ENCODE measurements around the gene ATP6V0A4. TPM values are rescaled to one million over a fixed set of nuclear protein-coding genes. Genes with fewer than 3 reads are reported as not detected.
"Not testable (repeated sequence)": the region's sequence is repeated elsewhere in the genome, so short reads cannot be mapped to it uniquely, and the experiment has no call there.

ATP6V0A4 gene
- total and polyA plus RNA-seq, 2 donors (not counting 1 experiment from before 2014, with no cell fraction given) = not detected

DNA sequence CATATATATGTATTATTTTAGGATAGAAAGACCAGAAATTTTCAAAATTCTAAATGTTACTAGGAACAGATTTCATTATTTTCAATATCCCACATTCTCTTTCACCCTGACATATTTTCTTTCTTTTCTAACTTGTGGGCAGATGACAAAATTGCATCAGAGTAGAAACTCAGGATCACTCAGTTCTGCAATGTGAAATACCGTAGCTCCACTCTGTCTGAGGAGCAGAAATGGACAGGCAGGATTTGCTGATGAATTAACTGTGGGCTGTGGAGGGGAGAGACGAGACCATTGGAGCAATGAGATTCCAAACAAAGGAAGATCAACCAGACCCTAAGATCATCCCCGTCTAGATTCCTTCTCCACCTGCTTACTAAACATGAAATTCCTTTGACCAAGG, 59.9 kb downstream of the ATP6V0A4 start:
- no peak overlapping the region for H3K4me2 ChIP-seq (replicated peaks; ENCODE audit: low read depth, low read length, poor library complexity, severe bottlenecking)
- H2AFZ ChIP-seq (ENCODE audit: insufficient read depth, low read depth, low read length, poor library complexity, severe bottlenecking) = no peak overlapping the region
- intact Hi-C loops (cut with micrococcal nuclease) = no loop called here
- H3K79me2 ChIP-seq (ENCODE audit: control insufficient read depth, insufficient read depth, low read length) = no peaks in the 10 kb centered on the region
- Mint-ChIP-seq H3K9me3 (ENCODE audit: insufficient read depth) (no peaks in the 10 kb centered on the region), H3K27ac (no peak overlapping the region), H3K27me3 (peaks cover 2% of the 10 kb centered on the region), H3K4me3 (no peak overlapping the region), H3K4me1 (no peaks in the 10 kb centered on the region)
- ATAC-seq (ENCODE audit: low read depth) = no peak
- H3K9me3 ChIP-seq (ENCODE audit: control extremely low read depth in 1 of 3, control insufficient read depth in 2 of 3, insufficient read depth in 1 of 3, low read length in 2 of 3) = peaks cover 0 to 3% (median 3%) of the 10 kb centered on the region in 3 donors
- no peaks in the 10 kb centered on the region for H4K20me1 ChIP-seq (ENCODE audit: control insufficient read depth, insufficient read depth, low read length, poor library complexity, severe bottlenecking)
- TF ChIP-seq, protein P1, sequence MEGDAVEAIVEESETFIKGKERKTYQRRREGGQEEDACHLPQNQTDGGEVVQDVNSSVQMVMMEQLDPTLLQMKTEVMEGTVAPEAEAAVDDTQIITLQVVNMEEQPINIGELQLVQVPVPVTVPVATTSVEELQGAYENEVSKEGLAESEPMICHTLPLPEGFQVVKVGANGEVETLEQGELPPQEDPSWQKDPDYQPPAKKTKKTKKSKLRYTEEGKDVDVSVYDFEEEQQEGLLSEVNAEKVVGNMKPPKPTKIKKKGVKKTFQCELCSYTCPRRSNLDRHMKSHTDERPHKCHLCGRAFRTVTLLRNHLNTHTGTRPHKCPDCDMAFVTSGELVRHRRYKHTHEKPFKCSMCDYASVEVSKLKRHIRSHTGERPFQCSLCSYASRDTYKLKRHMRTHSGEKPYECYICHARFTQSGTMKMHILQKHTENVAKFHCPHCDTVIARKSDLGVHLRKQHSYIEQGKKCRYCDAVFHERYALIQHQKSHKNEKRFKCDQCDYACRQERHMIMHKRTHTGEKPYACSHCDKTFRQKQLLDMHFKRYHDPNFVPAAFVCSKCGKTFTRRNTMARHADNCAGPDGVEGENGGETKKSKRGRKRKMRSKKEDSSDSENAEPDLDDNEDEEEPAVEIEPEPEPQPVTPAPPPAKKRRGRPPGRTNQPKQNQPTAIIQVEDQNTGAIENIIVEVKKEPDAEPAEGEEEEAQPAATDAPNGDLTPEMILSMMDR (IDR thresholded peaks at IDR 0.05) = no peak
- TF ChIP-seq EZH2 (IDR thresholded peaks at IDR 0.05; ENCODE audit: borderline replicate concordance, insufficient read depth, low read depth, low read length, poor library complexity, severe bottlenecking) = no peak
- no peak overlapping the region for H3K4me3 ChIP-seq (ENCODE audit: control extremely low read depth in 1 of 5, extremely low read depth in 1 of 5, insufficient read depth in 1 of 5, low read depth in 2 of 5, low read length in 4 of 5)
- POLR2A ChIA-PET = no interaction called here
- H3K4me1 ChIP-seq (ENCODE audit: control insufficient read depth in 2 of 2, insufficient read depth in 2 of 2, low read length in 2 of 2) = no peaks in the 10 kb centered on the region
- H3K27me3 ChIP-seq (replicated peaks in 1 of 4; ENCODE audit: control extremely low read depth in 1 of 4, control insufficient read depth in 3 of 4, insufficient read depth in 4 of 4, low read length in 3 of 4) = no peaks in the 10 kb centered on the region
- no peak overlapping the region for H3K9ac ChIP-seq (ENCODE audit: low read length)
- no peaks in the 10 kb centered on the region for H3K36me3 ChIP-seq (replicated peaks in 1 of 2; ENCODE audit: control extremely low read depth in 1 of 2, control insufficient read depth in 1 of 2, extremely low read depth in 1 of 2, insufficient read depth in 2 of 2, low read length in 1 of 2)
- WGBS (ENCODE audit: insufficient coverage) = no CpG with 5 or more reads among the region's 3 CpGs
- no peak for DNase-seq
- CTCF ChIA-PET = interaction anchor here (0.5 to 3.1 kb wide), 12 partner anchors 288 to 1132 kb away, joined by 3 to 49 read pairs (median 4); no protein-coding TSS in a partner anchor
- no peak overlapping the region for H3K27ac ChIP-seq (ENCODE audit: low read length in 2 of 2)

DNA sequence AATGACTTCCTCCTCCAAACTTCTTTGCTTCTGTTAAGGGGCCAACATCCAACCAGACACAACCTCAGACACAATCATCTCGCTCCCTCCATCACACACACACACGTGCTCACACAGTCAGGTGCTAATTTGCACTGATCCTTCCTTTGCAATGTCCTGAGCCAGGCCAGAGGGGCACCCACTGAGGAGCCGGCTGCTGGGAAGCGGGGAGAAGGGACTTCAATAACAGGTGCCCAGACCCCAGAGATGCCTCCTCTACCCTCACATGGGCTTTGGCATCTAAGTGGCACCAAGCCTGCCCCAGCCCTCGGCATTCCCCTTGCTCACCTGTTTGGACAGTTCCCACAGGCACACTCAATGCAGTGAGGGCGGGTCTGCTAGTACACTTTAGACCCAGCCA, 62.6 kb downstream of the ATP6V0A4 start:
- DNase-seq = no peak
- Histone ChIP-seq H3K27me3 (replicated peaks in 1 of 4; ENCODE audit: control extremely low read depth in 1 of 4, control insufficient read depth in 3 of 4, insufficient read depth in 4 of 4, low read length in 3 of 4) (no peaks in the 10 kb centered on the region), H3K4me3 (ENCODE audit: control extremely low read depth in 1 of 5, extremely low read depth in 1 of 5, insufficient read depth in 1 of 5, low read depth in 2 of 5, low read length in 4 of 5) (no peak overlapping the region), H3K27ac (ENCODE audit: low read length in 2 of 2) (no peak overlapping the region), H4K20me1 (ENCODE audit: control insufficient read depth, insufficient read depth, low read length, poor library complexity, severe bottlenecking) (no peaks in the 10 kb centered on the region), H3K36me3 (replicated peaks in 1 of 2; ENCODE audit: control extremely low read depth in 1 of 2, control insufficient read depth in 1 of 2, extremely low read depth in 1 of 2, insufficient read depth in 2 of 2, low read length in 1 of 2) (no peaks in the 10 kb centered on the region), H3K79me2 (ENCODE audit: control insufficient read depth, insufficient read depth, low read length) (no peaks in the 10 kb centered on the region), H3K9ac (ENCODE audit: low read length) (no peak overlapping the region), H3K4me1 (ENCODE audit: control insufficient read depth in 2 of 2, insufficient read depth in 2 of 2, low read length in 2 of 2) (no peaks in the 10 kb centered on the region), H3K9me3 (ENCODE audit: control extremely low read depth in 1 of 3, control insufficient read depth in 2 of 3, insufficient read depth in 1 of 3, low read length in 2 of 3) (peaks cover 0 to 3% (median 3%) of the 10 kb centered on the region in 3 donors), H3K4me2 (replicated peaks; ENCODE audit: low read depth, low read length, poor library complexity, severe bottlenecking) (no peak overlapping the region), H2AFZ (ENCODE audit: insufficient read depth, low read depth, low read length, poor library complexity, severe bottlenecking) (no peak overlapping the region)
- no peak overlapping the region for H3K4me3 Mint-ChIP-seq
- no peak for ATAC-seq (ENCODE audit: low read depth)
- TF ChIP-seq, protein P1 (IDR thresholded peaks at IDR 0.05) = no peak
- no peak for TF ChIP-seq EZH2 (IDR thresholded peaks at IDR 0.05; ENCODE audit: borderline replicate concordance, insufficient read depth, low read depth, low read length, poor library complexity, severe bottlenecking)
- H3K27ac Mint-ChIP-seq = no peak overlapping the region
- POLR2A ChIA-PET = no interaction called here
- H3K27me3 Mint-ChIP-seq = peaks cover 6% of the 10 kb centered on the region
- no peaks in the 10 kb centered on the region for H3K4me1 Mint-ChIP-seq
- no peaks in the 10 kb centered on the region for H3K9me3 Mint-ChIP-seq (ENCODE audit: insufficient read depth)
- WGBS (ENCODE audit: insufficient coverage) = 65% methylated on average over 4 of the region's 6 CpGs
- CTCF ChIA-PET = no interaction called here
- intact Hi-C loops (cut with micrococcal nuclease) = no loop called here

DNA sequence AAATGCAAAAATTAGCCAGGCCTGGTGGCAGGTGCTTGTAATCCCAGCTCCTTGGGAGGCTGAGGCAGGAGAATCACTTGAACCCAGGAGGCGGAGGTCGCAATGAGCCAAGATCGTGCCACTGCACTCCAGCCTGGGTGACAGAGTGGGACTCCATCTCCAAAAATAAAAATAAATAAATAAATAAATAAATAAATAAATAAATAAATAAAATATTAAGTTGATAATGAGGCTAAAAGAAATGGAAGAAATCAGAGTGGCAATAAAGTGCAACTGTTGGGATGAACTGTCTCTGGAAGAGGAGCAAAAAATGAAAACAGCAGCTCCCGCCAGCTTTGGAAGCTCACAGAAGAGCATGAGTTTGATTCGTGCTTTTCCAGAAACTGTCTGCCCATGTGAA, 66.3 kb downstream of the ATP6V0A4 start:
- H3K27me3 Mint-ChIP-seq; H3K4me2 ChIP-seq (replicated peaks; ENCODE audit: low read depth, low read length, poor library complexity, severe bottlenecking); ATAC-seq (ENCODE audit: low read depth); intact Hi-C loops (cut with micrococcal nuclease); H3K9ac ChIP-seq (ENCODE audit: low read length); DNase-seq; POLR2A ChIA-PET; H3K9me3 ChIP-seq (ENCODE audit: control extremely low read depth in 1 of 3, control insufficient read depth in 2 of 3, insufficient read depth in 1 of 3, low read length in 2 of 3); H3K4me3 Mint-ChIP-seq; H4K20me1 ChIP-seq (ENCODE audit: control insufficient read depth, insufficient read depth, low read length, poor library complexity, severe bottlenecking); H2AFZ ChIP-seq (ENCODE audit: insufficient read depth, low read depth, low read length, poor library complexity, severe bottlenecking); CTCF ChIA-PET; H3K9me3 Mint-ChIP-seq (ENCODE audit: insufficient read depth); H3K27ac ChIP-seq (ENCODE audit: low read length in 2 of 2); H3K27ac Mint-ChIP-seq; H3K27me3 ChIP-seq (replicated peaks in 1 of 4; ENCODE audit: control extremely low read depth in 1 of 4, control insufficient read depth in 3 of 4, insufficient read depth in 4 of 4, low read length in 3 of 4); H3K79me2 ChIP-seq (ENCODE audit: control insufficient read depth, insufficient read depth, low read length); H3K4me1 Mint-ChIP-seq; H3K4me3 ChIP-seq (ENCODE audit: control extremely low read depth in 1 of 5, extremely low read depth in 1 of 5, insufficient read depth in 1 of 5, low read depth in 2 of 5, low read length in 4 of 5); H3K4me1 ChIP-seq (ENCODE audit: control insufficient read depth in 2 of 2, insufficient read depth in 2 of 2, low read length in 2 of 2); H3K36me3 ChIP-seq (replicated peaks in 1 of 2; ENCODE audit: control extremely low read depth in 1 of 2, control insufficient read depth in 1 of 2, extremely low read depth in 1 of 2, insufficient read depth in 2 of 2, low read length in 1 of 2): not testable (repeated sequence)
- WGBS (ENCODE audit: insufficient coverage) = 80% methylated on average over 1 of the region's 5 CpGs

All from B cell (primary cell).